GM19452 (cell line): ENCODE measurements around the gene MFSD6L.
"Not testable (repeated sequence)": the region's sequence is repeated elsewhere in the genome, so short reads cannot be mapped to it uniquely, and the experiment has no call there.

Experiments used
- ATAC-seq: cut with Tn5 transposase; IDR thresholded peaks from one replicate; pipeline ENCODE4 v1.9.1; 2021; ENCODE audit not compliant: unreplicated experiment

The MFSD6L gene

GRCh38 chr17:8826808-8827435 is 27.8 kb upstream of the MFSD6L start:
- ATAC-seq = no peak

GRCh38 chr17:8825802-8826201 is 26.6 kb upstream of the MFSD6L start:
- ATAC-seq = no peak

GRCh38 chr17:8823279-8823678 is 24.1 kb upstream of the MFSD6L start:
- ATAC-seq = no peak

GRCh38 chr17:8822401-8823035 is 23.4 kb upstream of the MFSD6L start:
- ATAC-seq = no peak

GRCh38 chr17:8821446-8822105 is 22.4 kb upstream of the MFSD6L start:
- no peak for ATAC-seq

GRCh38 chr17:8820311-8821010 is 21.3 kb upstream of the MFSD6L start:
- ATAC-seq = no peak

- no peak for ATAC-seq
Measured at GRCh38 chr17:8818654-8819330, 19.6 kb upstream of the MFSD6L start.

- ATAC-seq = no peak
Measured at GRCh38 chr17:8818047-8818446, 18.9 kb upstream of the MFSD6L start.

GRCh38 chr17:8806926-8807550 is 7.9 kb upstream of the MFSD6L start:
- peak; percentile 90 for ATAC-seq

- ATAC-seq = no peak
Measured at GRCh38 chr17:8806253-8806925, 7.2 kb upstream of the MFSD6L start.

GRCh38 chr17:8805396-8805795 is 6.2 kb upstream of the MFSD6L start:
- ATAC-seq = not testable (repeated sequence)

- no peak for ATAC-seq
Measured at GRCh38 chr17:8803531-8804420, 4.6 kb upstream of the MFSD6L start.

- ATAC-seq = no peak
Measured at GRCh38 chr17:8801135-8801840, 2.1 kb upstream of the MFSD6L start.

GRCh38 chr17:8800656-8801055 is 1.5 kb upstream of the MFSD6L start:
- no peak for ATAC-seq

- no peak for ATAC-seq
Measured at GRCh38 chr17:8799570-8800212, 526 bp upstream of the MFSD6L start.

GRCh38 chr17:8798176-8798845 is 854 bp downstream of the MFSD6L start:
- ATAC-seq = no peak

- no peak for ATAC-seq
Measured at GRCh38 chr17:8797621-8798175, 1.5 kb downstream of the MFSD6L start.
